Spleen (tissue), 7 donors: ENCODE results near the gene GOLGA6L2.

Experiments used
- POLR2AphosphoS5 ChIP-seq, 3 donors: sonication (generic); formaldehyde crosslinking; IDR thresholded peaks; one replicate each; pipeline ENCODE4 v1.5.1; 2017; ENCODE audit warnings: antibody characterized with exemption in 3 of 3
- TF ChIP-seq, protein P1 (sequence below), 11 experiments: fragments of 200-600 bp in 7 of 11; fragments of 450-650 bp in 4 of 11; sonication (generic) in 4 of 11; IDR thresholded peaks in 8 of 11; conservative IDR thresholded peaks in 3 of 11; 1 replicate in 7 of 11; 2 replicates in 4 of 11; pipeline versions ENCODE4 v1.4.0 to v1.8.0; 2016 to 2021; ENCODE audit warnings: antibody characterized with exemption in 11 of 11, inconsistent platforms in 4 of 11, mild to moderate bottlenecking in 1 of 11
- donor health status: DM: no; HTN: no; CAD: no; lungs with moderate emphysema.
- donor health status: DM: no; HTN: no; CAD: no.
- donor health status: DM: no; HTN: no; CAD: no.

- TF ChIP-seq, protein P1, sequence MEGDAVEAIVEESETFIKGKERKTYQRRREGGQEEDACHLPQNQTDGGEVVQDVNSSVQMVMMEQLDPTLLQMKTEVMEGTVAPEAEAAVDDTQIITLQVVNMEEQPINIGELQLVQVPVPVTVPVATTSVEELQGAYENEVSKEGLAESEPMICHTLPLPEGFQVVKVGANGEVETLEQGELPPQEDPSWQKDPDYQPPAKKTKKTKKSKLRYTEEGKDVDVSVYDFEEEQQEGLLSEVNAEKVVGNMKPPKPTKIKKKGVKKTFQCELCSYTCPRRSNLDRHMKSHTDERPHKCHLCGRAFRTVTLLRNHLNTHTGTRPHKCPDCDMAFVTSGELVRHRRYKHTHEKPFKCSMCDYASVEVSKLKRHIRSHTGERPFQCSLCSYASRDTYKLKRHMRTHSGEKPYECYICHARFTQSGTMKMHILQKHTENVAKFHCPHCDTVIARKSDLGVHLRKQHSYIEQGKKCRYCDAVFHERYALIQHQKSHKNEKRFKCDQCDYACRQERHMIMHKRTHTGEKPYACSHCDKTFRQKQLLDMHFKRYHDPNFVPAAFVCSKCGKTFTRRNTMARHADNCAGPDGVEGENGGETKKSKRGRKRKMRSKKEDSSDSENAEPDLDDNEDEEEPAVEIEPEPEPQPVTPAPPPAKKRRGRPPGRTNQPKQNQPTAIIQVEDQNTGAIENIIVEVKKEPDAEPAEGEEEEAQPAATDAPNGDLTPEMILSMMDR (IDR thresholded peaks at IDR 0.05 in 8 of 11, conservative IDR thresholded peaks at IDR 0.05 in 3 of 11) = no peak
- TF ChIP-seq POLR2AphosphoS5 (IDR thresholded peaks at IDR 0.05) = no peak
Measured at GRCh38 chr15:23422099-23422945, 24.7 kb downstream of the GOLGA6L2 start.
